Osteoblast (primary cell): ENCODE data around the gene TNNC1. TPM values are rescaled to one million over a fixed set of nuclear protein-coding genes. Genes with fewer than 3 reads are reported as not detected.

Experiments
- DNase-seq: peaks from one replicate; pipeline ENCODE4 v3.0.0; 2011; ENCODE audit warnings: low spot score, mixed read lengths; ENCODE audit not compliant: insufficient read length; ENCODE audit errors: missing footprints
- H2AFZ ChIP-seq: 2 replicates; pipeline ENCODE4 v1.6.0; 2011; ENCODE audit warnings: mild to moderate bottlenecking, low read length
- H3K27ac ChIP-seq: 2 replicates; pipeline ENCODE4 v1.5.1; 2011; ENCODE audit warnings: mild to moderate bottlenecking, low read depth, low read length, moderate library complexity
- H3K27me3 ChIP-seq: 2 replicates; pipeline ENCODE4 v1.6.0; 2012; ENCODE audit warnings: mild to moderate bottlenecking, control low read depth, inconsistent platforms, low read length, moderate library complexity; ENCODE audit not compliant: insufficient read depth
- H3K36me3 ChIP-seq: 2 replicates; pipeline ENCODE4 v1.5.1; 2011; ENCODE audit warnings: mild to moderate bottlenecking, low read length, control low read depth, moderate library complexity; ENCODE audit not compliant: insufficient read depth
- H3K4me1 ChIP-seq: 2 replicates; pipeline ENCODE4 v1.5.1; 2011; ENCODE audit warnings: mild to moderate bottlenecking, low read length, control low read depth, moderate library complexity; ENCODE audit not compliant: insufficient read depth
- H3K4me2 ChIP-seq: 2 replicates; pipeline ENCODE4 v1.6.0; 2011; ENCODE audit warnings: mild to moderate bottlenecking, low read length; ENCODE audit not compliant: insufficient read depth
- H3K4me3 ChIP-seq: fragments of 200-600 bp; sonication (generic); 3 replicates; pipeline ENCODE4 v1.5.1; 2012; ENCODE audit warnings: mild to moderate bottlenecking, low read length, inconsistent platforms; ENCODE audit not compliant: insufficient read depth
- H3K79me2 ChIP-seq: 2 replicates; pipeline ENCODE4 v1.6.0; 2012; ENCODE audit warnings: mild to moderate bottlenecking, low read length, control low read depth, inconsistent platforms; ENCODE audit not compliant: insufficient read depth
- H3K9me3 ChIP-seq: 2 replicates; pipeline ENCODE4 v1.5.1; 2011; ENCODE audit warnings: low read depth, low read length, control low read depth
- H4K20me1 ChIP-seq: 2 replicates; pipeline ENCODE4 v1.6.0; 2012; ENCODE audit warnings: mild to moderate bottlenecking, low read length, control low read depth; ENCODE audit not compliant: insufficient read depth
- CTCF ChIP-seq: IDR thresholded peaks from 2 replicates; pipeline ENCODE4 v1.5.1; 2011; ENCODE audit warnings: mild to moderate bottlenecking, low read depth, low read length, moderate library complexity; ENCODE audit errors: extremely low read depth
- total RNA-seq: library from RNA; depleted of rRNA; stranded (reverse); fragments of >200 nt; gene quantifications from 2 replicates; pipeline ENCODE4 v1.2.3, GENCODE V29; 2012

TNNC1 gene
- total RNA-seq, 1 donor = 0.36 TPM

- Histone ChIP-seq H3K79me2 (peaks cover 68% of the 10 kb centered on the region), H3K27me3 (no peaks in the 10 kb centered on the region), H3K4me2 (no peak overlapping the region), H3K4me3 (no peak overlapping the region), H3K9me3 (no peaks in the 10 kb centered on the region), H2AFZ (no peak overlapping the region), H3K36me3 (peaks cover 46% of the 10 kb centered on the region), H3K4me1 (peaks cover 23% of the 10 kb centered on the region), H4K20me1 (peaks cover 37% of the 10 kb centered on the region), H3K27ac (no peak overlapping the region)
- no peak for TF ChIP-seq CTCF
- no peak for DNase-seq
Observed at GRCh38 chr3:52463416-52463815, 9.6 kb upstream of the TNNC1 start.

- Histone ChIP-seq H3K79me2 (peaks cover 72% of the 10 kb centered on the region), H4K20me1 (peaks cover 51% of the 10 kb centered on the region), H3K9me3 (no peaks in the 10 kb centered on the region), H3K27ac (no peak overlapping the region), H3K4me3 (no peak overlapping the region), H3K27me3 (no peaks in the 10 kb centered on the region), H2AFZ (no peak overlapping the region), H3K4me2 (no peak overlapping the region), H3K36me3 (peaks cover 58% of the 10 kb centered on the region), H3K4me1 (peaks cover 22% of the 10 kb centered on the region)
- TF ChIP-seq CTCF = no peak
- DNase-seq = no peak
Observed at GRCh38 chr3:52461874-52462273, 8.0 kb upstream of the TNNC1 start.

GRCh38 chr3:52458770-52459545 lies 5.1 kb upstream of the TNNC1 start:
- Histone ChIP-seq H2AFZ (no peak overlapping the region), H4K20me1 (peaks cover 42% of the 10 kb centered on the region), H3K36me3 (peaks cover 53% of the 10 kb centered on the region), H3K4me1 (peaks cover 19% of the 10 kb centered on the region), H3K4me2 (no peak overlapping the region), H3K9me3 (no peaks in the 10 kb centered on the region), H3K27ac (no peak overlapping the region), H3K79me2 (peaks cover 72% of the 10 kb centered on the region), H3K4me3 (no peak overlapping the region), H3K27me3 (no peaks in the 10 kb centered on the region)
- no peak for DNase-seq
- no peak for TF ChIP-seq CTCF

GRCh38 chr3:52458031-52458760 lies 4.4 kb upstream of the TNNC1 start:
- Histone ChIP-seq H2AFZ (no peak overlapping the region), H3K4me3 (no peak overlapping the region), H4K20me1 (peaks cover 39% of the 10 kb centered on the region), H3K9me3 (no peaks in the 10 kb centered on the region), H3K36me3 (peaks cover 49% of the 10 kb centered on the region), H3K27me3 (no peaks in the 10 kb centered on the region), H3K27ac (no peak overlapping the region), H3K4me2 (no peak overlapping the region), H3K4me1 (peaks cover 19% of the 10 kb centered on the region), H3K79me2 (peaks cover 66% of the 10 kb centered on the region)
- DNase-seq = peak; percentile 34
- TF ChIP-seq CTCF = no peak
